AG04449 (cell line): Measurements from ENCODE around the gene SDC1.

Experiments used
- CTCF ChIA-PET: fragments of 350-600 bp; formaldehyde crosslinking; extraction: SDS; loops from one replicate; lab custom pipeline; 2021; ENCODE audit warnings: antibody characterized with exemption; lab: Yijun Ruan, JAX
- POLR2A ChIA-PET: fragments of 400-600, 350-600 bp; formaldehyde crosslinking; extraction: SDS; loops from one replicate; lab custom pipeline; 2020; ENCODE audit warnings: antibody characterized with exemption, inconsistent platforms; lab: Yijun Ruan, JAX
- DNase-seq: peaks from one replicate; pipeline ENCODE4 v3.0.0-alpha.2; 2010; ENCODE audit warnings: low read depth, low spot score
- H3K4me3 ChIP-seq: 2 replicates; pipeline ENCODE4 v1.5.1; 2011; ENCODE audit warnings: low read depth, mild to moderate bottlenecking, control low read depth, low read length
- CTCF ChIP-seq: IDR thresholded peaks from one replicate; pipeline ENCODE4 v1.5.1; 2011; ENCODE audit warnings: mild to moderate bottlenecking, moderate library complexity, low read length, control low read depth, inconsistent platforms; ENCODE audit not compliant: insufficient read depth; ENCODE audit errors: missing control alignments

The SDC1 gene

GRCh38 chr2:20225294-20226151 lies 593 bp upstream of the SDC1 start:
- no peak for DNase-seq
- peak; percentile 76 for TF ChIP-seq CTCF
- peak overlapping the region; percentile 64 for H3K4me3 ChIP-seq
- POLR2A ChIA-PET, result interaction anchor here (0.9 kb wide), 1 partner anchor 118 kb away, joined by 3 read pairs; no protein-coding TSS in a partner anchor
- CTCF ChIA-PET, result interaction anchor here (0.7 to 3.7 kb wide), 27 partner anchors 9 to 266 kb away, joined by 3 to 35 read pairs (median 5); no protein-coding TSS in a partner anchor

- peak overlapping the region; percentile 64 for H3K4me3 ChIP-seq
- ChIA-PET POLR2A (interaction anchor here (0.8 to 1.3 kb wide), 2 partner anchors 39 to 57 kb away, joined by 3 to 4 read pairs; no protein-coding TSS in a partner anchor), CTCF (interaction anchor here (0.9 to 3.7 kb wide), 10 partner anchors 10 to 265 kb away, joined by 3 to 35 read pairs (median 9); no protein-coding TSS in a partner anchor)
- TF ChIP-seq CTCF, result no peak
- no peak for DNase-seq
Observed at GRCh38 chr2:20224164-20224715, 690 bp downstream of the SDC1 start.

GRCh38 chr2:20223407-20224163 lies 1.3 kb downstream of the SDC1 start:
- ChIA-PET CTCF (interaction anchor here (1.0 to 3.7 kb wide), 7 partner anchors 32 to 125 kb away, joined by 3 to 25 read pairs (median 8); no protein-coding TSS in a partner anchor), POLR2A (interaction anchor here (0.8 to 1.3 kb wide), 2 partner anchors 38 to 57 kb away, joined by 3 to 4 read pairs; no protein-coding TSS in a partner anchor)
- no peak for TF ChIP-seq CTCF
- H3K4me3 ChIP-seq, result peak overlapping the region; percentile 64
- DNase-seq, result no peak

GRCh38 chr2:20222769-20223406 lies 2.0 kb downstream of the SDC1 start:
- ChIA-PET CTCF (interaction anchor here (1.1 to 1.8 kb wide), 6 partner anchors 16 to 122 kb away, joined by 3 to 5 read pairs (median 4); no protein-coding TSS in a partner anchor), POLR2A (interaction anchor here (1.3 kb wide), 1 partner anchor 37 kb away, joined by 4 read pairs; no protein-coding TSS in a partner anchor)
- no peak for DNase-seq
- peak overlapping the region; percentile 64 for H3K4me3 ChIP-seq
- TF ChIP-seq CTCF, result no peak

GRCh38 chr2:20222014-20222768 lies 2.7 kb downstream of the SDC1 start:
- POLR2A ChIA-PET, result interaction anchor here (1.0 to 1.6 kb wide), 2 partner anchors 36 to 91 kb away, joined by 5 to 9 read pairs; no protein-coding TSS in a partner anchor

More at GRCh38 chr2:20222014-20222768, 2.7 kb downstream of the SDC1 start:
- no peak overlapping the region for H3K4me3 ChIP-seq
- CTCF ChIA-PET, result interaction anchor here (1.0 to 2.1 kb wide), 11 partner anchors 10 to 156 kb away, joined by 3 to 8 read pairs (median 4); no protein-coding TSS in a partner anchor
- no peak for TF ChIP-seq CTCF
- DNase-seq, result no peak
